Sciatic nerve (tissue), 2 donors: ENCODE data around the gene PPP2R1B. TPM values are rescaled to one million over a fixed set of nuclear protein-coding genes. Genes with fewer than 3 reads are reported as not detected.

Experiments
- ATAC-seq: fragments of 200-7000 bp; cut with Tn5 transposase; one replicate; pipeline ENCODE4 v1.9.1; 2020; ENCODE audit warnings: mild to moderate bottlenecking, moderate library complexity
- DNase-seq: peaks from one replicate; pipeline ENCODE4 v3.0.0-alpha.2; 2020; ENCODE audit warnings: low spot score
- intact Hi-C: fragments of 100-400 bp; cut with DNase I; formaldehyde crosslinking; loops from one replicate; pipeline ENCODE4 v1.14.2; 2022
- total RNA-seq: library from RNA; stranded (reverse); fragmentation: NEBNext Ultra II Directional; extraction: Animal tissue kit (Norgen Biotek cat#: 25700); gene quantifications from one replicate; pipeline ENCODE4 v1.2.1, GENCODE V29; 2021
- donor health status: DM: no; HTN: no; CAD: no.
- donor health status: DM: no; HTN: no; CAD: no.

The PPP2R1B gene
- total RNA-seq, 1 donor from 2014 or later: 37.7 TPM

DNA sequence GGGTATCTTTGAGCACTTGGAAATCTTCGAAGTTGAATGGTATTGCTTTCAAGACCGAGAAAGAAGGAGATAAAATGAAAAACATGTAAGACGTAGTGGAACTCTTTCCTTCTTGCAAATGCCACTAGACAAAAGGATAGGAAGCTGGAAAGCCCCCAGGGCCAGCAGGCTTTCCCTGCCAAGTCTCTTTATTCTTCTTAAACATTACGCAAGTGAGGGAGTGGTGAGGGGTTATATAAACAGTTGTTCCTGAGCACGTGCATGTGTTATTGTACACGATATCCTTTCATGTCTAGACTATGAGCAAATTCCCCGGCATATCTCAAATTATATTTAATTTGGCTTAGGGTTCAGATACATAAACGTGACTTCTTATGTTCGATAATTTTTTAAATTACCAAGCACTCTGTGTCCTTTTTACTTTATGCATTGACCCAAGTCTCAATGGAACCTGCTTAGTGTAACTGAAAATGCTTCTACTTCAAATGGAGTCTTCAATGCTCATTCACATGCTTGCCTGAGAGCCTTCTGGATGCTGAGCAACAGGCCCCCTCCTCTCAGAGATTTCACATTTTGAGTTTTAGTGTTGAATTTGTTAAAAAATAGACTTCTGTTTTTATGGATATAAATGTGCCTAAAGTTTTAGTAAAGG lies 59.0 kb downstream of the PPP2R1B start:
- intact Hi-C loops: no loop called here
- ATAC-seq: peak; percentile 93
- no peak for DNase-seq

DNA sequence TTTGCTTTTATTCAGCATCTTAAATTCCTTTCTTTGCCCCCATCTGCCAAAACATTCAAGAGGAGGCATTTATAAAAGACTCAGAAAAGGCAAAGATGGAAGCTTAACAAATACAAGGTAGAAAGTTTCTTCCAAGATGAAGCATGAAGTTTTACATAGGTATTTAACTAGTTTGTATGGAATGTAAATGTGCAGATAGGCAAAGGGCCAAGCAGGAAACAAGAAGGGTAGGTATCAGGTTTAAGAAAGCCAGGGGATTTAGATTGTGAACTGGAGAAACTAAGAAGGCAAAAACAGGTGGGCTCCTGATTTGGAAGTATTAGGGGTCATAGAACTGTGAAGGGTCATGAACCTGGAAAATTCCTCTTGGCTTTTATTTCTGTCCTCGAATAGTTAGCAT lies 62.6 kb downstream of the PPP2R1B start:
- intact Hi-C loops: no loop called here
- no peak for ATAC-seq
- DNase-seq: no peak

DNA sequence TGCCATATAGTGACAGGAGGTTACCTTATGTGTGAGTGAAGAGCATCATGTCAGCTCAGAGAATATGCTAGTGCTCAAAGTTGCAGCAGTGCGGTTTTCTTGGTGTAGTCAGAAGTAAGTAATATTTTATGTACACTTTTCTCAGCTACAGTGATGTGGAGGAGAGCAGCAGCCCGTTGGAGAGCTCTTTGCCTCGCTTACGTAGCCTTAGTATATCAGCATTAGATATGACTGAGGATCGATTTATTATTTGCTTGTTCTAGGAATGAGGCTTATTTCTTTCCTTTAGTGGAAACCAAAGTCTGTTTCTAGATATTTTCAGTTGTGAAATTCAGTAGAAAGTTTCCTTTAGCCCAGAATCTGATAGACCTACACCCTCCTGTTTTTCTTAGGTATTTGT lies 63.6 kb downstream of the PPP2R1B start:
- no peak for DNase-seq
- no peak for ATAC-seq
- intact Hi-C loops: no loop called here

DNA sequence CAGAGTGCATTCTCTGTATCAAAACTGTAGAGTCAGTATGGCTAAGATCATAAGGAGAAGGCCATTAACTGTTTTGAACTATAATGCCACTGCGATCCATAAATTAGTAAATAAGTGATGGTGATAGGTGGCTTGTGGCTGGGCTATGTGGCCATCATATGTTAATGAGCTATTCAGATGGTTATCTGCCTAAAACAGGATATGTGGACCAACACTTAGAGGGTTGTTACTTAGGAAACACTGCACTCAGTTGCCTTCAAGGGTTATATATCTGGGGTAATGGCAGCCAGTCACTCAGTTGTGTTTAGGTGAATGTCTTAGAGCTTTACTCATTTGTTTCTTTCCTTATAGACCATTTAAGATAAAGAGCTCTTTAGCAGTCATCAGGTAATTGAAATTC lies 66.0 kb downstream of the PPP2R1B start:
- ATAC-seq (no peak), DNase-seq (no peak)
- intact Hi-C loops: no loop called here

DNA sequence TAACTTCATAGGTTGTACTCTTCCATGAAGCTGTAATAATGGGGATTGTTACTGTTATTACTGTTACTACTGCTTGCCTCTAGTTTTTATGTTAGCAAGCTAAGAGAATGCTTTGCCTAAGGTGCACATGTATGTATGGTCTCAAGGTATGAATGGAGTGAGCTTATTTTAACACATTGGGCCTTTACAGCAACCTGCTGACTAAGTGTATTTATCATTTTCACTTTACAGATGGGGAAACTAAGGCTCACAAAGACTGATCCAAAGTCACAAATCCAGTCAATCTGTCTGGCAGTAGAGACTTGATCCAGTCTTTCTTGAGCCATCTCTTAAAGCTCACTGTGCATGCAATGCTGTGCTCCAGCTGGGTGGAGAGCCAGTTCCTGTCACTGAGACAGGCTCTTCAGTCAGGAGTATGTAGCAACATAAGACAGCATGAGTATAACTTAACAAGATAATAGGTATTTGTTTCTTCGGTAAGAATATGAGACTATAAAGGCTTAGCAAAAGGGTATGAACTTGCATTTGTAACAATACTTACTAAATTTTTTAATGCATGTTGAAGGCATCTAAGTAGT lies 66.5 kb downstream of the PPP2R1B start:
- DNase-seq (no peak), ATAC-seq (no peak)
- intact Hi-C loops: no loop called here

DNA sequence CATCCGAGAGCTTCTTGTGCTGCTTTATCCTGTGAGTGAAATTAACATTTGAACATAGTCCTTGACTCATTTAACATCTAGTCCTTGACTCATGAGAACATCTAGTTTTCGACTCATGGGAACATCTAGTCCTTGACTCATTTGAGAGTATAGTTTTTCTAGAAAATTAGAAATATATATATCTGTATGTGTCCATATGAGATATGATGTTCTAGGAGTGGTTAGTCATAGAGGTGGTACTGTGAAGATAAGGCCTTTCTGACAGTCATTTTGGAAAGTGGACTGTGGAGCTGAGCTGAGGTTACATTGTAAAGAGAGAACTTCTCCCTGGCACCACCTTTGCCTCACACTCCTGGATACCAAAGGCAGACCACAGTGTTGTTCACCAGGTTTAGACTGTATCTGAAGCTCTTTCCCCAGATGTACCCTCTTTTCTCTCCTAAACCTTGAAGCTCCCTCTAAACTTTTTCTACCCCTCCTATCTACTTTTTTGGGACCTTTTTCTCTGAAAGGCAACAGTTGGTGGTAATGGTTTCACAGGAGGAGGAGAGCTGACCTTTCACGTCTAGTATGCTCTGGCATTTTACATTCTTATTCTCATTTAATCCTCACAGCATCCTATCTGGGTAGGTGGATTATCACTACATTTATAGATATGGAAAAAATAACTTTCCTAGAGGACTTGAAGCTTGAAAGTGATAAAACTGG lies 67.2 kb downstream of the PPP2R1B start:
- DNase-seq: no peak
- intact Hi-C loops: no loop called here
- no peak for ATAC-seq

DNA sequence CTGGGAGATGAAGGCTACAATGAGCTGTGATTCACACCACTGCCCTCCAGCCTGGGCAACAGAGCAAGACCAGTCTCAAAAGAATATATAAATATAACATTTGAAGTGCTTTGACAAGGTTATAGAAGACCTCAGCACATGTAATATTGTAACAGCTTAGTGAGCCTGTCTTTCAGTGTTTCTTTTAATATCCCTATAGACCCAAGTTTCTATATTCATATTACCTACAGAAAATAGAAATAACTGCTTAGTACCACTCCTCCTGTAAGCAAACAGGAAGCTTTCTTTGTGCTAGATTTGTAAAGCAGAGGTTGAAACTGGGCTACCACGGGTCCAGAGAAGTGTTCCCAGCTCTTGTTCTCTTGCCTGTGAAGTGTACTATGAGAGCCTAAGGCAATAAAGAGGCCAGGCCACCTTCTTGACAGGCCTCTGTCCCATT lies 68.2 kb downstream of the PPP2R1B start:
- ATAC-seq: no peak
- no peak for DNase-seq
- intact Hi-C loops: no loop called here

DNA sequence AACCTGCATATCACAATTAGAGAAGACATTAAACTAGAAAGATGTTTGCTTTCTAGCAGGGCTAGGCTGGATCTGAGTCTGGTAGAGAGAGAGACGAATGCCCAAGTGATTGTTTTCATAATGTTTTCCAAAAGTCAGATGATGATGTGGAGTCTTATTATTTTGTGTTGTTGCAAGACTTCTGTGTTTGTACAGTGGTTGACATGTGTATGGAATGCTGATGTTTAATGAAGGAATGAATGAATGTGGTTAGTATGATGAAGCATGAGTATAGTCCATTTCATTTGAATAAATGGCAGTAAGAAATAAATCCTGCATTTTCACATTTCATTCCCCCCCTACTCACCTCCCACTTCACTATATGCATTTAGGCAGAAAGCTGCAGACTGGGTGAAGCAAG lies 69.6 kb downstream of the PPP2R1B start:
- intact Hi-C loops: no loop called here
- ATAC-seq: no peak
- no peak for DNase-seq

DNA sequence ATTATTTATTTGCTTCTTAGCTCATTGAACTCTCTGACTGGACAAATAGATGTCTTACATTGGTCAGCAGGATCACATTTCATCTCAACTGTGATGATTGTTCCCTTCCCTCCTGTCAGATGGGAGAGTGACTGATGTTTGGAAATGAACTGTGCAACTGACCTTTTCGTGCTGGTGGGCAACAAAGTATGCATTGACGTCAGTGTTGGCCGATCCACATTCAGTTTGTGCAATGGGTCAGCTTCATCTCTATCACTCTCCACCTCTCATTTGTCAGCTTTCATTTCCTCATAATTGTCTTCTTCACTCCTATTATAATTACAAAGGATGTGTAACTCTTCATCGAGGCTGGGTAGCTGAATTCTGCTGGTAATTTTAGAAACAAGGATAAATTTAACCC lies 71.3 kb downstream of the PPP2R1B start:
- ATAC-seq (peak; percentile 87), DNase-seq (no peak)
- intact Hi-C loops: no loop called here

DNA sequence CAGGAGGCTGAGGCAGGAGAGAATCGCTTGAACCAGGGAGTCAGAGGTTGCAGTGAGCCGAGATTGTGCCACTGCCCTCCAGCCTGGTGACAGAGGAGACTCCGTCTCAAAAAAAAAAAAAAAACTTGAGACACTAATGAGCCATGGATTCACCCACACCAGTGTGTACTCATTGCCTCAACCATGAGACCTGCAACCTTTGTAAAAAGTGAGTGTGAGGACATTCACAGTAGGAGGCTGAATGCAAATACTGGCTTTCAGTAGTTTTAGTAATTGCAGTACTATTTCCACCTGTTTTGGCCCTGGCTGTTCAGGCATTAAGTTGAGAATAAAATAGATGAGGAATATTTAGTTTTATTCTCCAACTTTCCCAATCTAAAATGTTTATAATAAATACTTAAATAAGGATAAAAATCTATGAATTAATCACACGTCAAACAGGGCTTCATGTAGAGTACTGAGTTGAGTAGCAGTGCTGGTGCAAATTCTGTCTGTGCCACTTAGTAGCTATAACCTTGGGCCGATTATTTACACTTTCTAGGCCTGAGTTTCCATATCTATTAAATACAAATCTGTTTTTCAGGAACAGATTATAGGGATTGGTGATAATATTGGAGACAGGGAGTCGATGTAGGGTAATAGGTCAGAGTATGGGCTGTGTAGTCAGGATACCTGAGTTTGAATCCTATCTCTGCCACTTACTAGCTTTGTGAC lies 72.8 kb downstream of the PPP2R1B start:
- ATAC-seq: no peak
- intact Hi-C loops: no loop called here

DNA sequence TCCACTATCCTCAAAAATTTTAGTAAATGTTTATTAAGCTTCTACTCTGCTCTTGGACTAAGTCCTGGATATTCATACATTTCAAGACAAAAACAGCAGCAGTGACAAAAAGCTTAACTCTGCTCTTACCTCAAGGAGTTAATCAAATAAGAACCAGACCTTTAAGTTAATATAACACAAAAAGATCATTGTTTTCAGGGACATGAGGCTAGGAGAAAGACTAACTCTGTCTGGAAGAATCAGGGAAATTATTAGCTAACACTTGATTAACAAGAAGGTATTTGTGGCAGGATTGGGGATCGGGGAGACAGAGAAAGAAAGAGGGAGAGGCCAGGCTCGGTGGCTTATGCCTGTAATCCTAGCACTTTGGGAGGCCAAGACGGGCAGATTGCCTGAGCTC lies 74.4 kb downstream of the PPP2R1B start:
- ATAC-seq: no peak
- intact Hi-C loops: no loop called here

More for the DNA sequence above, 72.8 kb downstream of the PPP2R1B start:
- DNase-seq: no peak

DNA sequence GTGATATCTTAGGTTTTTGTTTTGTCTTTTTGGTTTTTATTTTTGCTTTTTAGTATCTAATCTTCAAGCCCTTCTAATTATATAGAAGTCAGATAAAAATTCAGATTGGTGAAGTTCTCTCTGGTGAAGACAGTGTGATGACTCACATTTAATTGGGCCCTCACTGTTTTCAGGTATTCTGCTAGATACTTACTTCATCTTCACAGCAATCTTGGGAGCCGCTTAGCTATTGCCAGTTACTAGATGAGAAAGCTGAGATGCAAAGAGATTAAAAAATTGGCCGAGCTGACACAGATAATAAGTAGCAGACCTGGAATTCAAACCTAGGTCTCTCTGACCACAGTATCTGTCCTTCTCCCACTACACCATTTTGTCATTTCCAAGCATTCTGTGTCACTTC lies 75.0 kb downstream of the PPP2R1B start:
- DNase-seq: no peak
- no peak for ATAC-seq

More for the DNA sequence above, 74.4 kb downstream of the PPP2R1B start:
- DNase-seq: no peak

DNA sequence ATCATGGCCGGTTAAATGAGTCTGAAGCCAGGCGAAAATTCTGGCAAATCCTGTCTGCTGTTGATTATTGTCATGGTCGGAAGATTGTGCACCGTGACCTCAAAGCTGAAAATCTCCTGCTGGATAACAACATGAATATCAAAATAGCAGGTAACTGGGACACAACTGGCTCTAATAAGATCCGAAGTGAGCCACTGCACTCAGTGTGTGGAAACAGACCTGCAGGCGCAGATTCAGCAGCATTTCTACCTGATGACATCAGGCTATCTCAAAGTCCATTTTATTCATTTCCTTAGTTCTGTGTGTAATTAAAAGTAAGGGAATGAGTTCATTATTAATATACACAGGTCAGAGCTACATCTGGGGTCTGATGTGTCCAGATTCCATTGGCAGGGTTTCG lies 78.2 kb downstream of the PPP2R1B start:
- ATAC-seq (no peak), DNase-seq (no peak)
- intact Hi-C loops: no loop called here

More for the DNA sequence above, 75.0 kb downstream of the PPP2R1B start:
- intact Hi-C loops: no loop called here

DNA sequence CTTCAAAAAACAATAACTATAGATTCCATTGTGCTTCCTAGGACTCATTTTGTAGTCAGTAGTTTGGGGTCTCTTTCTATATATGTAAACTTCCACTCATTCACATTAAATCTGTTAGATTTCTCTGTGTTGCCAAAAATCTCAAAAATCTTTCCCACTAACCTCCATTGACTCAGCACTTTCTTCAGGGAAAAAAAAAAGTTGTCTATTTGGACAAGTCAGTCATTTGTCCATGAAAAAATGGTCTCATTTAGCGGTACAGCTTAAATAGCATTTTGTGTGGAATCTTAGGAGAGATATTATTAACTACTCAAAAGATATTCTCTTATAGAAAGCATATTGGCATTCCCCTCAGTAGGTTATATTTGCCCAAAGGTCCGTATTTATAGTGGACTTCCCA lies 81.9 kb downstream of the PPP2R1B start:
- no peak for ATAC-seq
- intact Hi-C loops: no loop called here

DNA sequence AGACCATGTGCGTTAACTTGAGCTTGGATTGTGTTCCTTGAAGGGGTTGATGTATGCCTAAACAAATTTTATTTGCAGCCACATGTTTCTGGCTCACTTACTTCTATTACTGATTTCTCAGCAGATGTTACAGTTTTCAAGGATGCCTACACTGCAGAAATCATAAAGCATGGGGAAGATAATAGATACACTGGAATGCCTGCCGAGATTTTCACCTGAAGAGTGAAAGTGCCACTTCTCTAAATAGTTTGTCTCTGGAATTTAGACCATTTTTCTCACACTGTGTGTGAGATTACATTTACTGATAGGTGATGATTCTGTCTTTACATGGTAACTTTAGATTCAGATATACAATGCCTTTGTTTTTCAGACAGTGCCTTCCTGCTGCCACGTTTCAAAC lies 82.4 kb downstream of the PPP2R1B start:
- DNase-seq (no peak), ATAC-seq (no peak)
- intact Hi-C loops: no loop called here

More for the DNA sequence above, 81.9 kb downstream of the PPP2R1B start:
- DNase-seq: no peak

DNA sequence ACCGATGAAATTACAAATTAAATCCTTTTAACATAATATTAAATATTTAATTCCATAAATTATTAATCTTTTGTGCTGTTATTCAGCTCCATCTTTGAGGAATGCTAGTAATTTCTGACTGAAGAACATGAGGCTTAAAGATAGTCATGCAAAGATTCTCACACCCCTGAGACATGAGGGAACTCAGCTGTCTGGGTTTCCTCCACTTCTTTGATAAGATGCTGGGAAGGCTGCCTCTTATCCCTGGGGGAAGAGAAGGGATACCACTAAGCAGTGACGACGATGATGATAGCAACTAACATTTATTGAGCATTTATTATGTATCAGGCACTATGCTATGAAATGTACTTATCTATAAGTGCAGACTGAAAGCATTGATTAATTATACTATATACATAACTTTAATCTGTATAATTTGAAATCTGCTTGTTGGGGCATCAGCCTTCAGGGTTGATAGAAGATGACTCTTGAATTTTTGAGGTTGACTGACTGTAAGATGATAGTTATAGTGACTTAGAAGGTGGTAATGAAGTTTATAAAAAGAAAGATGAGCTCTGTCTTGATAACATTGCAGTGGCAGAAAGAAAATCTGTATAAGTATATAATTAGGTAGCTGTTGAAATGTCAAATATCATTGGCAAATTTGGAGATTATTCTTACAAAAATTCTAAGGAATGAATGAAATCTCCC lies 85.6 kb downstream of the PPP2R1B start:
- DNase-seq (no peak), ATAC-seq (no peak)
- intact Hi-C loops: no loop called here
